RKO (cell line): Measurements from ENCODE around the gene PLEKHA7.
A peak's percentile ranks its signal among the peaks of the same experiment; 100 is the strongest.
"Not testable (repeated sequence)": the region's sequence is repeated elsewhere in the genome, so short reads cannot be mapped to it uniquely, and the experiment has no call there.

Experiments used
- DNase-seq: peaks from one replicate; pipeline ENCODE4 v3.0.0-alpha.2; 2016; ENCODE audit warnings: low spot score

PLEKHA7 gene

GRCh38 chr11:17014321-17014832 is at the start of gene PLEKHA7:
PLEKHA7 (minus strand) TSS chr11:17014414; CDS start chr11:17014401, 13 bp downstream.
- no peak for DNase-seq

- peak; percentile 68 for DNase-seq
These were observed 49.2 kb upstream of the PLEKHA7 start for GRCh38 chr11:17063171-17064002.

GRCh38 chr11:17051146-17051545 is 36.9 kb upstream of the PLEKHA7 start:
- DNase-seq = not testable (repeated sequence)

GRCh38 chr11:17048491-17048890 is 34.3 kb upstream of the PLEKHA7 start:
- not testable (repeated sequence) for DNase-seq

- DNase-seq = no peak
These were observed 32.5 kb upstream of the PLEKHA7 start for GRCh38 chr11:17046690-17047089.

GRCh38 chr11:17036666-17037658 is 22.7 kb upstream of the PLEKHA7 start:
- no peak for DNase-seq

GRCh38 chr11:17034027-17034426 is 19.8 kb upstream of the PLEKHA7 start:
- DNase-seq = not testable (repeated sequence)

GRCh38 chr11:17026487-17027082 is 12.4 kb upstream of the PLEKHA7 start:
- DNase-seq = no peak

- no peak for DNase-seq
These were observed 10.7 kb upstream of the PLEKHA7 start for GRCh38 chr11:17024924-17025323.

GRCh38 chr11:17021511-17021910 is 7.3 kb upstream of the PLEKHA7 start:
- DNase-seq = no peak

- DNase-seq = no peak
These were observed 6.6 kb upstream of the PLEKHA7 start for GRCh38 chr11:17020831-17021230.

GRCh38 chr11:17019232-17019631 is 5.0 kb upstream of the PLEKHA7 start:
- no peak for DNase-seq

- no peak for DNase-seq
These were observed 1.5 kb upstream of the PLEKHA7 start for GRCh38 chr11:17015627-17016126.

GRCh38 chr11:17014833-17015626 is 816 bp upstream of the PLEKHA7 start:
- peak; percentile 74 for DNase-seq

- no peak for DNase-seq
These were observed 480 bp downstream of the PLEKHA7 start for GRCh38 chr11:17013548-17014320.

- DNase-seq = peak; percentile 85
These were observed 1.3 kb downstream of the PLEKHA7 start for GRCh38 chr11:17012712-17013547.

GRCh38 chr11:17012179-17012578 is 2.0 kb downstream of the PLEKHA7 start:
- no peak for DNase-seq

GRCh38 chr11:17010851-17011420 is 3.3 kb downstream of the PLEKHA7 start:
- DNase-seq = no peak

- DNase-seq = no peak
These were observed 6.1 kb downstream of the PLEKHA7 start for GRCh38 chr11:17008099-17008498.
